Muscle layer of colon (tissue), 2 donors: ENCODE measurements around the gene WBP2.
"Not testable (repeated sequence)": the region's sequence is repeated elsewhere in the genome, so short reads cannot be mapped to it uniquely, and the experiment has no call there.

Source experiments
- H3K27ac ChIP-seq: one replicate; pipeline ENCODE4 v1.7.0; 2013; ENCODE audit warnings: low read depth, mild to moderate bottlenecking, low read length, moderate library complexity
- H3K27me3 ChIP-seq, 2 donors: one replicate each; pipeline ENCODE4 v1.7.0; 2013; ENCODE audit warnings: low read length in 2 of 2, mild to moderate bottlenecking in 2 of 2; ENCODE audit not compliant: insufficient read depth in 2 of 2, control insufficient read depth in 1 of 2
- H3K36me3 ChIP-seq: one replicate; pipeline ENCODE4 v1.7.0; 2013; ENCODE audit warnings: mild to moderate bottlenecking, low read length; ENCODE audit not compliant: insufficient read depth
- H3K4me1 ChIP-seq: one replicate; pipeline ENCODE4 v1.7.0; 2013; ENCODE audit warnings: mild to moderate bottlenecking, low read length; ENCODE audit not compliant: insufficient read depth
- H3K4me3 ChIP-seq, 2 donors: one replicate each; pipeline ENCODE4 v1.7.0; 2013; ENCODE audit warnings: low read length in 2 of 2, low read depth in 1 of 2, mild to moderate bottlenecking in 1 of 2, moderate library complexity in 1 of 2
- H3K9ac ChIP-seq: one replicate; pipeline ENCODE4 v1.7.0; 2013; ENCODE audit warnings: low read length
- H3K9me3 ChIP-seq: one replicate; pipeline ENCODE4 v1.7.0; 2013; ENCODE audit warnings: mild to moderate bottlenecking, low read length
- donor health status: abdominal sarcoma.
- donor health status: Adenocarcinoma of cecum.

WBP2 gene

DNA sequence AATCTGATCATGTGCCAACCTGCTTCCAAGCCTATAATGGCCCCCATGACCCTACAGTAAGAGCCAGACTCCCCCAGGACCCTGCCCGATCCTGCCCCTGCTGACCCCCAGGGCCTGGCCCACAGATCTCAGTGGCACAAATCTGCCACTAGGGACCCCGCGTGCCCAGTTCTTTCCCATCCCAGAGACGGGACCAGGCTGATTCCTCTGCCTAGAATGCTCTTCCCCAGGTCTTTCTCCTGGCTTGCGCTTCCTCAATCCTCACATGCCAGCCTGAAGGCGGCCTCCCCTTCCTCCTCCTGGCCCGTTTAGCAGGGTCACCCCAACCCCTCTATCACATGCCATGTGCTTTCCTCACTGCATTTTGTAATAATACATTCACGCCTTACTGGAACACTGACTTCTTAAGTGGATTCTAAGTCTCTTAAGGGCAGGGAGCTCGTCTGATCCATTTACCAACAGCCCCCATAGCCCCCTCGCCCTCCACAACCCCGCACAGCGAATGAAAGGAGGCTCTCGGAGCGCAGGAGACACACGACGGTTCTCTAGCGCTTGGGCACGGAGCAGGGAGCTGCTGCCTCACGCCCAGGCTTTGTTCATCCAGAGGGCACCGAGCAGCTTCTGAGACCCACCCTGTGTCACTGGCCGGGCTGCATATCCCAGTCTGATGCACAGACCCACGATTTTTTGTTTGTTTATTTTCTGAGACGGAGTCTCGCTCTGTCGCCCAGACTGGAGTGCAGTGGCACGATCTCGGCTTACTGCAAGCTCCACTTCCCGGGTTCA, 40.4 kb upstream of the WBP2 start:
- H3K27ac ChIP-seq: peak overlapping the region; percentile 88
- H3K36me3 ChIP-seq: peaks cover 34% of the 10 kb centered on the region
- H3K9me3 ChIP-seq: no peaks in the 10 kb centered on the region
- peak overlapping the region; percentile 51 for H3K9ac ChIP-seq
- no peaks in the 10 kb centered on the region for H3K27me3 ChIP-seq
- H3K4me3 ChIP-seq: peak overlapping the region; percentile 56 to 68
- H3K4me1 ChIP-seq: peaks cover 31% of the 10 kb centered on the region

DNA sequence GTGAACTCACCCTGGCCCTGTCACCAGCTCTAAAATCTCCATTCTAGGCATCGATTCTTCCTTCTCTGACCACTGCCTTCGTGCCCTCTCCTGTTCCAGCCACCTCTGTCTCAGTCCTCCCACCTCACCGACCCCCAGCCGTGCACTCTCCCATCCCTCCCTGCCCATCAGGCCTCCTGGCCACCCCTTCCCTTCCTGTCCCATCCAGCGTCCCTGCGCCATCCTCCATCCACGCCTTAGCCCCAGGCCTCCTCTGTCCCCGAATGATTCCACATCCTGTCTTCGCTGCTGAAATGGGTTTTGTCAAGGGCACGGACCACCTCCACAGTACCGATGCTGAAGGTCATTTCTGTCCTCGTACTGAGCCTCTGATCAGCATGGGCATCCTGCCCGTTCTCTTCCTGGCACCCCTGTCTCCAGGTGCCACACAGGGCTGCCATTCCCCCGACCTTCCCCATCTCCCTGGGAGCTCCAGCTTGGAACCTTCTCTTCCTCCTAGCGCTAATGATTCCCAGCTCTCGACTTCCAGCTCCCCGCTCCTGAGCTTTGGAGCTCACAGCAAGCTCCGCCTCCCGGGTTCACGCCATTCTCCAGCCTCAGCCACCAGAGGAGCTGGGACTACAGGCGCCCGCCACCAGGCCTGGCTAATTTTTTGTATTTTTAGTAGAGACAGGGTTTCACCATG, 39.1 kb upstream of the WBP2 start:
- Histone ChIP-seq H3K36me3 (peaks cover 33% of the 10 kb centered on the region), H3K9ac (no peak overlapping the region), H3K27ac (no peak overlapping the region), H3K9me3 (no peaks in the 10 kb centered on the region), H3K27me3 (no peaks in the 10 kb centered on the region), H3K4me1 (peaks cover 31% of the 10 kb centered on the region), H3K4me3 (no peak overlapping the region)

DNA sequence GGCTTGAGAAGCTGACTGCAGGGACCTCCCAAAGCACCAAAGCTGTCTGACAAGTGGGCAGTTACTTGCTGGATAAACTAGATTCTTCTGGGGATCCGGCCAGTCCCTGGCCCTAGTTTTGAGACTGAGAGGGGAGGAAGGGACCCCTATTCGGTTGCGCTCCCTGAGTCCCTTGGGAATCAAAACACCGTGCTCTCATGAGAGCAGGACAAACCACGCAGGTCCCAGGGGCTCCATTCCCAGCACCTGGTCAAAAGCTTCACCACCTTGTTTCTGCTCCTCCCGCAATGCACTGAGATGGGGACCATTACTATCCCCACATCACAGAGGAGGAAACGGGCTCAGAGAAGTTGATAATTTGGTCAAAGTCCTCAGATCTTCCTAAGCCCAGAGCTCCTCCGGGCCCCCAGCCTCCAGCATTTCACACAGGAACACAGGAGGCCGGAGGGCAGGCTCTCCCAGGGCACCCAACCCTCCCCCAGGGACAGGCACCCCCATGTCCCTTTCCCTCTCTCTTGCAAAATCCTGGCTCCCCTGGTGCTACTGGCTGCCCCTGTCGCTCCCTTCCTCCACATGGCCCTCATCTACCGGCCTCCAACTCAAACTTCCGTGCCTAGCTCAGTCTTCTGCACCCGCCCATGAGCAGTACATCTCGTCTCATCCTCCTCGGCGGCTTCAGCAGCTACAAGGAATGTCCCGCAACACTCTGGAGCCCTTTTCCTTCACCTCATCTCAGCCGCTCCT, 38.3 kb upstream of the WBP2 start:
- Histone ChIP-seq H3K27ac (no peak overlapping the region), H3K9me3 (no peaks in the 10 kb centered on the region), H3K27me3 (no peaks in the 10 kb centered on the region), H3K4me3 (no peak overlapping the region), H3K4me1 (peaks cover 31% of the 10 kb centered on the region), H3K36me3 (peaks cover 30% of the 10 kb centered on the region), H3K9ac (no peak overlapping the region)

DNA sequence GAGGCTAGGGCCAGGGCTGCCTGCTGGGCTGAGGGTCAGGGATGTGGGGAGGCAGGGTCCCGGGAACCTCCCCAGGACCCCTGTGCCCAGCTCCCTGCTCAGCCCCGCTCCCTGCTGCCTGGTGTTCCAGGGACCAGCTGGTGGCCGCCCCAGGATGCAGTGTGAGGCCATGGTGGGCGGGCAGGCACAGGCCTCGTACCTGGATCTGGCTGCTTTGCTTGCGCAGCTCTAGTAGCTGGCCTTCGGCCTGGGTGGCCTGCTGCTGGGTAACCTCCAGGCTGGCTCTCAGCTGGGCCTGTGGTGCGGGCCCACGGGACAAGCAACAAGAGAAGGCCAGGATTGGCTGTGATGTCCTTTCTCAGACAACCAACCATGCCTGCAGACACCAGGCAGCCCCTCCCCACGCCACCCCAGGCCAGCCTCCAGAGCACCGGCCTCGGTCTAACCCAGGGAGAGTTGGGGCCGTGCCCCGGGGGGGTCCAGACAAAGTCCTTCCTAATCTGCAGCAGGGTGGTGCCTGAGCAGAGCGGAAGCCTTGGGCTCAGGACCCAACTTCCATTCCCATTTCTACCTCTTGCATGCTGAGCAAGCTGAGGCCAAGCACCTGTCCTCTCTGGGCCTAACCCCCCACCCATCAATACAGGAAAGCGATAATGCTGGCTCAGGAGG, 37.6 kb upstream of the WBP2 start:
- H3K9ac ChIP-seq: no peak overlapping the region
- peaks cover 26% of the 10 kb centered on the region for H3K36me3 ChIP-seq
- no peaks in the 10 kb centered on the region for H3K9me3 ChIP-seq
- H3K4me1 ChIP-seq: peaks cover 31% of the 10 kb centered on the region
- no peak overlapping the region for H3K27ac ChIP-seq
- no peaks in the 10 kb centered on the region for H3K27me3 ChIP-seq
- no peak overlapping the region for H3K4me3 ChIP-seq

DNA sequence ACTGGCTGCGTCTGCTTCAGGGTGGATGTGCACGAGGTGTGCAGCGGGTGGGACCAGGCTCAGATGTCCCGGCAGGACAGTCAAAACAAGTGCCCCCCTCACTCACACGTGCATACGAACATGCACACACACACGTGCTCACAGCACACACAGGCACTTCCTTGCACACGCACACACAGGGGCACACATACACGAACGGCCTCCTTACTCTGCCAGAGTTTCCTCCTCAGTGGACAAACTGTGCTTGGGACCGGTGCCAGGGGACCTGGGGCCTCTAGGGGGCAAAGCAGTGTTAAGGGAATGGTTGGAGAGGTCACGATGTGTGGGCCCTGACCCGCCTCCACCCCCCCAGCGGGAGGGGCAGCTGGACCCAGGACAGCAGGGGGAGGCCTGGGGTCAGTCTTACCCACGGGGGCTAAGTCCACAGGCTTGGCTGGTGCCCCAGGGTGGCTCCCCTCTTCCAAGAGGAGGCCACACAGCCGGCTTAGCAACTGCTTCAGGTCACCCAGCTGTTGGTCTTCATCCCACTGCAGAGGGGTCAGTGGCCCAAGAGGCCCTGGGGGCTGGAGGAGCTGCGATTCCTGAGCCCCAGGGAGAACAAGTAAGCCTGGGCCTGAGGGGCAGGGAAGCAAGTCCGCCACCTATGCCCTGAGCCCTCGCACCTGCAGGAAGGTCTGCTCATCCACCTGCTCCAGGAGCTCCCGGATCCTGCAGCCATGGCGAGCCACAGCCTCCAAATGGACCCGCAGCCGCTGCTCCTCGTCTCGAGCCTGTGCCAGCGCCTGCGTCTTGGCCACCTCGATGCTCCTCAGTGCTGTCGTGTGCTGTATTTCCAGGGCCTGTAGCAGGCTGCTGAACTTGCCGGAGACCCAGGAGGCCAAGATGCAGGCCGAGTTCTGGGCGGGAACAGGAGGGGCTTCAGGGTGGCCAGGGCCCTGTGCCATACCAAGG, 36.7 kb upstream of the WBP2 start:
- no peak overlapping the region for H3K9ac ChIP-seq
- no peaks in the 10 kb centered on the region for H3K9me3 ChIP-seq
- H3K27ac ChIP-seq: no peak overlapping the region
- H3K27me3 ChIP-seq: no peaks in the 10 kb centered on the region
- peaks cover 24% of the 10 kb centered on the region for H3K4me1 ChIP-seq
- H3K36me3 ChIP-seq: peaks cover 26% of the 10 kb centered on the region
- H3K4me3 ChIP-seq: no peak overlapping the region

DNA sequence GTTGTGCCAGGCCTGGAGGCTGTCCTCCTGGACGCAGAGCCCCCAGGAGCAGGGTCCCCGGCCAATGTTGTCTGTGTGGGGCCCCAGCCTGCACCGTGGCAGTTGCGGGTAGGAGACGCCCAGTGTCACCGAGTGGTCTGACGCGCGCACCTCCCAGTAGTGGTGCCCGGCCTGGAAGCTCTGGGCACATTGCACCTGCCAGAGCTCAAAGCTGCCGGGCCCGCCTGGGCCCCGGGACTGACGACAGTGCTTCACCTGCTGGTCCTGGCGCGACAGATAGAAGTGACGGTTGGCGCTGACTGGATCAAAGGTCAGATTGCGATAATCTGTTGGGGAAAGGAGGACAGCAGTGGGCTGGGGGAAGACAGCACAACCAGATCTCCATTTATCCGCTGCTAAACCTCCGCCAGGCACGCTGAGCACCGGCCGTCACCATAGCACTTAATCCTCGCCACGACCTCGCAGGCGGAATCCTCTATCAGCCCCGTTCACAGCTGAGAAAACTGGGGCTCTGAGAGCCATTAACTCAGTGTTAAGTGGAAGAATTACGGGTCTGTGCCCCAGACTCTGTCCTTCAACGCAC, 36.0 kb upstream of the WBP2 start:
- peaks cover 24% of the 10 kb centered on the region for H3K4me1 ChIP-seq
- H3K27me3 ChIP-seq: no peaks in the 10 kb centered on the region
- peaks cover 26% of the 10 kb centered on the region for H3K36me3 ChIP-seq
- no peak overlapping the region for H3K9ac ChIP-seq
- no peaks in the 10 kb centered on the region for H3K9me3 ChIP-seq
- no peak overlapping the region for H3K4me3 ChIP-seq
- no peak overlapping the region for H3K27ac ChIP-seq

DNA sequence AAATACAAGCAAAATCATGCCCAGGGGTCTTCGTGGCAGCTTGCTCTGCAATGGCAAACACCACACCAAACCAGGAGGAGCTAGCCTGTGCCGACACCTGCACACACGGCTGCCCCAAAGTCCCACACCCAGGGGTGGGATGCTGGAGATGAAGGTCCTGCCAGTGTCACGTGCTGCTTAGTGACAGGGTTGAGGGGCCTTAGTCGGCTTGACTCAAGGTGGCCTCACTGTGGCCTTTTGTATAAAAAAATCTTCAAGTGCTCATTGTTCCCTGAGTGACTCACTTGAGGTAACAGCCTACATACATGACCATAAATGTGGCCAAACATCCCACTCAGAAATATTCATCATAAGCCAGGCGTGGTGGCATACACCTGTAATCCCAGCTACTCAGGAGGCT, 34.3 kb upstream of the WBP2 start:
- peaks cover 9% of the 10 kb centered on the region for H3K4me1 ChIP-seq
- no peak overlapping the region for H3K4me3 ChIP-seq
- H3K9me3 ChIP-seq: no peaks in the 10 kb centered on the region
- H3K36me3 ChIP-seq: peaks cover 26% of the 10 kb centered on the region
- H3K27ac ChIP-seq: no peak overlapping the region
- no peaks in the 10 kb centered on the region for H3K27me3 ChIP-seq
- no peak overlapping the region for H3K9ac ChIP-seq

DNA sequence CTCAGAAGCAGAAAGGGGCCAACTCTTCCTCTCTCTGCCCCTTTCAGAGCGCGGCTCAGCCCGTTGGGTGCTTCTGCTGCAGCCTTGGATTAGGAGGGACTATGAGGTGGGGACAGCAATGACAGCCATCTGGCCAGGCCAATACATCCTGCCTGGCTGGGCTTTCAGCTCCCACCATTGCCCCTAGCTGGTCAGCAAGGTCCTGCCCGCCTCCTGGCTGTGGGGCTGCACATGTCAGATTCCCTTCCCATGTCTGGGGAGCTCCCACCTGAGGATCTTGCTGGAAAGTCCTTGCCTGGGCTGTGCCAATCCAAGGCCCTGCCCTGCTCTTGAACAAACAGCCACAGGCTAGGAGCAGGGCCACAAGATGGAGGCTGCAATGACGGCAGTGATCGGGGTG, 33.3 kb upstream of the WBP2 start:
- Histone ChIP-seq H3K36me3 (peaks cover 26% of the 10 kb centered on the region), H3K9ac (no peak overlapping the region), H3K27ac (no peak overlapping the region), H3K4me3 (no peak overlapping the region), H3K9me3 (no peaks in the 10 kb centered on the region), H3K4me1 (no peaks in the 10 kb centered on the region), H3K27me3 (no peaks in the 10 kb centered on the region)

DNA sequence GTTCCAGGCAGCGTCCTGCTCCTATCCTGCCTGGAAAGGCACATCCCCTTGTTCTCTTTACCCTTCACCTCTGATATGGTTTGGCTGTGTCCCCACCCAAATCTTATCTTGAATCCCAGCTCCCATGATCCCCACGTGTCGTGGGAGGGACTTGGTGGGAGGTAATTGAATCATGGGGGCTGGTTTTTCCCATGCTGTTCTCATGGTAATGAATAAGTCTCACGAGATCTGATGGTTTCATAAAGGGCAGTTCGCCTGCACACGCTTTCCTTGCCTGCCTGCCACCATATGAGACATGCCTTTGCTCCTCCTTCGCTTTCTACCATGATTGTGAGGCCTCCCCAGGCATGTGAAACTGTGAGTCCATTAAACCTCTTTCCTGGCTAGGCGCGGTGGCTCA, 30.7 kb upstream of the WBP2 start:
- not testable (repeated sequence) for H3K27me3 ChIP-seq, H3K36me3 ChIP-seq, H3K27ac ChIP-seq, H3K4me1 ChIP-seq, H3K4me3 ChIP-seq, H3K9ac ChIP-seq, H3K9me3 ChIP-seq

DNA sequence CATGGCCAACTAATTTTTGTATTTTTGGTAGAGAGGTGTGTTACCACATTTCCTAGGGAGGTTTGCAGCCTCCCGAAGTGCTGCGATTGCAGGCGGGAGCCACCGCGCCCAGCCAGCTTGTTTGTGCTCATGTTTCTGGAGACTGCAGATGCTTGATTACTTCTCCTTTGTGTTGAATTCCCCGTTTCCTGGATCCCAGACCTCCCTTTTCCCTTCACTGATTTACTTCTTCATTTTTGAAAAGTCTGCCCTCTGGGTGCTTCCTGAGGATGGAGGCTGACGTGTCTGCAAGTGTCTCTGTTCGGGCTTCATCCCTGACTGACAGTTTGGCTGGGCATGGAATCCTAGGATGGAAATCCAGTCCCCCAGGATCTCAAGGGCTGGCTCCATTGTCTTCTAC, 30.3 kb upstream of the WBP2 start:
- H3K36me3 ChIP-seq: peaks cover 7% of the 10 kb centered on the region
- H3K4me3 ChIP-seq: no peak overlapping the region
- no peak overlapping the region for H3K27ac ChIP-seq
- no peak overlapping the region for H3K9ac ChIP-seq
- H3K9me3 ChIP-seq: no peaks in the 10 kb centered on the region
- H3K27me3 ChIP-seq: no peaks in the 10 kb centered on the region
- H3K4me1 ChIP-seq: no peaks in the 10 kb centered on the region
